HG02588 (cell line): ENCODE results near the gene MCAT.
"Not testable (repeated sequence)": the region's sequence is repeated elsewhere in the genome, so short reads cannot be mapped to it uniquely, and the experiment has no call there.

Experiments
- ATAC-seq: cut with Tn5 transposase; IDR thresholded peaks from one replicate; pipeline ENCODE4 v1.9.1; 2021; ENCODE audit warnings: mild to moderate bottlenecking, moderate library complexity; ENCODE audit not compliant: unreplicated experiment

MCAT gene

DNA sequence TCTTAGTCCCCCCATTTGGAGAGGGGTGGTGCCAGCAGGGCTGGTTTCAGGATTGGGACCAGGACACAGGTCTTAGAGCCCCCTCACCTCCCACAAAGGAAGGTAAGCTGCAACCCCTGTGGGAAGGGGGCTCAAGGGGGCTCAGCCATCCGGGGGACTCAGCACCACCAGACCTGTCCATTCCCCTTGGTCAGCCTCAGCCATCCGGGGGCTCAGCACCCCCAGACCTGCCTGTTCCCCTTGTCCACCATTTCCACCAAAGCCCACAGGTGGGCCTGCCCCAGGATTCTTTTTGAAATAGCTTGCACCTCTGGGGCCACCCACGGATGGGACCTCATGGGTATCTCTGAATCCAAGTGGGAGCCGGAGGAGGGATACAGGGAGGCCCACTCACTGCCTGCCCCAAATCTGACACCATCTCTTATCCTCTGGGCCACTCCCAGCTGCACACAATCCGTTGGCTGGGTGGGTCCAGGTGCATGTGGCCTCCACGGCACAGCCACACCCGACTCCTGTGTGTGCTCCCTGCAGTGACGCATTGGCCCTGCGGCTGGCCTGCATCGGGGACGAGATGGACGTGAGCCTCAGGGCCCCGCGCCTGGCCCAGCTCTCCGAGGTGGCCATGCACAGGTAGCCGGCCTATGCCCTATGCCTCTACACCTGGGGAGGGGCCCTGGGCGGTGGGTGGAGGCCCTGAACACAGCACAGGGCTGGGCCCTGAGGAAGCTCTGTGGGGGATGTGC lies 15.9 kb downstream of the MCAT start:
- no peak for ATAC-seq

- ATAC-seq = no peak
Measured at GRCh38 chr22:43126501-43127165, 16.6 kb downstream of the MCAT start.

GRCh38 chr22:43118953-43119458 lies 24.2 kb downstream of the MCAT start:
- peak; percentile 70 for ATAC-seq

GRCh38 chr22:43118024-43118849 lies 25.0 kb downstream of the MCAT start:
- ATAC-seq = no peak

- no peak for ATAC-seq
Measured at GRCh38 chr22:43116932-43117331, 26.3 kb downstream of the MCAT start.

DNA sequence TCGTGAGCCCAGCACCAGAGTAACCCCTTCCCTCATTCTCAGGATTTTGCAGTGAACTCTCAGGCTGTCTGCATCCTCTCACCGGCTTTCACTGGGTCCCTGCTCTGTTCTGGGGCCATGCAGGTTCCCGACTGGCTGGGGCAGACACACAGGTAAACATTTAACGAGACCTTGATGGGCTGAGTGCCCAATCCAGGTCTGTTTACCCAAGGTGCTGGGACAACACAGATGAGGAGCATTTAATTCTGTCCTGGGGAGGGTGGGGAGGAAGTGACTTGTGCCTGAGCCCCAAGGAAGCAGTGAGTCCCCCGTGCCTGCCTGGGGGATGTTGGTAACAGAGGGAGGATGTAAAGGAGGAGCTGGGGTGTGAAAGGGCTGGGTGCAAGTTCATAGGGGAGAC lies 28.2 kb downstream of the MCAT start:
- no peak for ATAC-seq

- no peak for ATAC-seq
Measured at GRCh38 chr22:43113526-43114251, 29.5 kb downstream of the MCAT start.

DNA sequence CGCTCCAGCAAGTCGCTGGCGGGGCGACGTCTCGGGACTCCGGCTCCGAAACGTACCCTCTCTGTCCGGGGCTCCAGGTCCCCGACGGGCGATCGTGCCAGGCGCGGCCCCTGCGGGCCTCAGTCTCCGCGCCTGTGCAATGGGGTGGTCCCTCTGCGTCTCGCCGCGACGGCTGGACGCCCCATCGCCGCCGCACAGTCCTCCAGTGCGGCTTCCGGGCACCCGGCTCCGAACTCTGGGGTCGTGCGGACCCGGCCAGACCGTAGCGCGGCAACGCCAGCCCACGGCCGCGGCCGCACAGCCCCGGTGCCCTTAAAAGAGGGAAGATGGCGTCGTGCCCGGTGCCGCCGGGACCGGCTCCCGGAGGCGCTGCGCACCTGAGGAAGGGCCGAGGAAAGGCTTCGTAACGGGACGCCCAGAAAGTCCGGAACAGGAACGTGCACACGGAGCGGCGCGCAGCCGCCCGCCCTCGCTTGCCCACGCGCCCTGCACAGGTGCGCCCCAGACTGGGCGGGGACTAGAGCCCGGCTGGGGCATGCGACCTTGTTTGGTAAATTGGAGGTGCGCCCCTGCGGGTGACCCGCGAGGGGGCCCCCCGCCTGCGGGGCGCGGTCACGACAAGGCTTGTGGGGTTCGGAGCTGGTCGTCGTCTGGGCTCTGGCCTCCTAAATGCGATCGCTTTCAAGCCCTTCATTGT lies 32.1 kb downstream of the MCAT start:
- ATAC-seq = no peak

GRCh38 chr22:43110444-43110926 lies 32.7 kb downstream of the MCAT start, which contains the start of gene BIK:
Gene BIK, plus strand, starts transcription at chr22:43110750. Its CDS starts 13,273 bp downstream, at chr22:43124023.
- ATAC-seq = no peak

DNA sequence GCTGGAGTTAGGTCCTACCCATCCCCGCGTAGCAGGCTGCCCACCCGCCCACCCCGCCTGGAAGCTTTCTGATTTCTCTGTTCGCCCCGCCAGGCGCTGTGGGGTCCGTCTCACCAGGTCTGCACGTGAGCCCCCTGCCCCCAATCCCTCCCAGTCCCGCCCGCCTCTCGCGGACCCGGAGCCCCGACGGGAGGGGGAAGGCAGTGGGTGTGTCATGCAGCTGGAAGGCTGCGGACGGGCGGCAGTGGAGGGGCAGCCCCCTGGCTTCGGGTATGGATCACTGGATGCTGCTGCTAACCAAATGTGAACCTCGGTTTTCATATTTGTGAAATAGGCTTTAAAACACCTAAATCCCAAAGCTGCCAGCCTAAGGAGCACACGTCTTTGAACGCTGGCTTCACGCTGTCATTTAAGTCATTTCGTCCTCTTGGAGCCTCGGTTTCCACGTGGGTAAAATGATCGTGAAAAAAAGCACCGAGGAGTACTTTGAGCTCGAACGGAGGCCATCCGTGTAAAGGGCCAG lies 33.2 kb downstream of the MCAT start:
- no peak for ATAC-seq

DNA sequence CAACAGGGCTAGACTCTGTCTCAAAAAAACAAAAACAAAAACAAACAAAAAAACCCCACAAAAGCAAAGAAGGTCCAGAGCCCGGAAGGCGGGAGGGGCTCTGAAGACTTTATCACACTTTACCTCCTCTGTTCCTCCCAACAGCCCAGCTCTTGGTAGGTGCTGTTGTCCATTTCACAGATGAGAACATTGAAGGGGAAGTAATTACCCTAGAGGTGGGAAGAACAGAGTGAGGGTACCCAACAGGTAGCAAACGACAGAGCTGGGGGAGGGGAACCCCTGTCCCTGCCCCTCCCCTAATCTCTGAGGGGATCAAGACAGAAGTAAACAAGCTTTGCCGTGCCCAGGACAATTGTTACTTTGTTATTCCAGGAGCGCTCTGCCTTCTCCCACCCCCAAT lies 33.7 kb downstream of the MCAT start:
- ATAC-seq = no peak

- no peak for ATAC-seq
Measured at GRCh38 chr22:43106302-43106701, 36.9 kb downstream of the MCAT start.

DNA sequence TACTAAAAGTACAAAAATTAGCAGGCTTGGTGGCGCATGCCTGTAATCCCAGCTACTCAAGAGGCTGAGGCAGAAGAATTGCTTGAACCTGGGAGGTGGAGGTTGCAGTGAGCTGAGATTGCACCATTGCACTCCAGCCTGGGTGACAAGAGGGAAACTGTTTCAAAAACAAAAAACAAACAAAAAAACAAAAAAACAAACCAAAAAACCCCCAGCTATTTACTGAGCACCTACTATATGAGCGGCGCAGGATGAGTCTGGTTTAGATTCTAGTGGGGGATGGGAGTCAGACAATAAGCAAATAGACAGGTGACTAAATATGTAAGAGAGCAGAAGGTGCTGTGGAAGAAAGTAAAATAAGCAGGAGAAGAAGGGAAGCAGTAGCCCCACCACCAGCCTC lies 38.2 kb downstream of the MCAT start:
- not testable (repeated sequence) for ATAC-seq

GRCh38 chr22:43104056-43104625 lies 39.1 kb downstream of the MCAT start:
- not testable (repeated sequence) for ATAC-seq

DNA sequence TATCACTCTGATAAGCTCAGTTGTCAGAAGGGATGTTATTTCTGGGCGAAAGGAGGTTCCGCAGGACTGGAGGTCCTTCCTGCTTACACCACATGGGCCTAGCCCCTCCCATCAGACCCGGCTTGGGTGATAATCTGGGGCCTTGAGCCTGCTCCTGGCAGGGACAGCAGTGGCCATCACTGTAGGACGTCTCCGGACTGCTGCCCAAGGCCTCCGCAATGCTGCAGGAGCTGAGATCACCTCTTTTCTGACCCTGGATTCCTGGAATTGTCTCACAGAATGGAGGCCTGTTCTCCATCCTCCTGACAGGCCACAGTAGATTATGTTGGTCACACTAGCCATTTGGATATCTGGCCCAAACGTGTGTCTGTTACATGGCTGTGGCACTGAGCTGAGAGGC lies 41.9 kb downstream of the MCAT start:
- no peak for ATAC-seq

DNA sequence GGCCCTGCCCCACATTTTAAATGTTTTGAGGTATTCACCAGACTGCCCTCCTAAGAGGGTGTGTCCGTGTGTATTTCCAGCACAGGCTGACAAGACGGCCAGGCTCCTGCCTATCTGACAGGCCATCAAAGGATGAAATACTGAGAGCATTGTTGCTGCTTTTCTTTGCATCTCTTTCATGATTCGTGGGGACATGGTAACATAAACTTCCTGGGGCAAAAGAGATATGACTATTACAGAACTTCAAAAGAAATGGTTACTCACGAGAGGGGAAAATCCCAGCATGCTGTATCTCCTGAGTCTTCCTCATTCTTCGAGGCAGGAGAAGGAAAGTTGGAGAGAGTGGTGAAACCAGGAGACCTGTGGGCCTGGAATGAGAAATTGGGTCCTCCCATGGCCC lies 43.0 kb downstream of the MCAT start:
- ATAC-seq = no peak

DNA sequence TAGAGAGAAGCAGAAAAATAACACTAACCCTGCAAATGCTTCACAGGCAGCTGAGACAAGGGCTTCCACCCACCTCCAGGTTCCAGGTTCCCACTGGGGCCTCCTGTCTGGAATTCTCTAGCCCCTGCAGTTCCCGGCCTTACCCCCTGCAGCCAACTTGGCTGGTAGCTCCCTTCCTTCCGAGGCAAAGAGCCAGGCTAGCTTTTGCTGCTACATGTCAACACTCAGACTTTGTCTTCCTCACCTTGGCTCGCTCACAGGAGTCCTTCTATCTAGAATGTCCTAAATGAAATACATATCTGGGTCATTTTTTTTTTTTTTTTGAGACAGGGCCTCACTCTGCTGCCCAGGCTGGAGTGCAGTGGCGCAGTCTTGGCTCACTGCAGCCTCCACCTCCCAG lies 44.1 kb downstream of the MCAT start:
- ATAC-seq = no peak

DNA sequence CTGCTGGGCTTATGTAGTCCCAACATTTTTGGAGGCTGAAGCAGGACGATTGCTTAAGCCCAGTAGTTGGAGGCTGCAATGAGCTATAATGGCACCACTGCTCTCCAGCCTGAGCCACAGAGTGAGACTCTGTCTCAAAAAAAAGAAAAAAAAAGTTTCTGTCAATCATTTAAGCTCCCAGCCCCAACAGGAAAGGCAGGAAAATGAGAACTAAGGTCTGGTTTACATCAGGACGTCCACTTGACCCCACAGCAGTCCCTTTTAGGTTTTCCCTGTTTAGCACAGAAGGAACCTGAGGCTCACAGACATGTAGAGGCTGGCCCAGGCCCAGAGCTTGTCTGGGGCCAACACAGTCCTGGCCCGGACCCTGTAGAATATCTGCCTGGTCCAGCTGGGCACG lies 44.8 kb downstream of the MCAT start:
- no peak for ATAC-seq

- ATAC-seq = no peak
Measured at GRCh38 chr22:43096420-43096819, 46.8 kb downstream of the MCAT start.
